ENCODE data around the gene ZBTB17. TPM values are rescaled to one million over a fixed set of nuclear protein-coding genes. Genes with fewer than 3 reads are reported as not detected.
"Not testable (repeated sequence)": the region's sequence is repeated elsewhere in the genome, so short reads cannot be mapped to it uniquely, and the experiment has no call there.

Gene ZBTB17
- polyA plus RNA-seq, 4 donors, result 30.4 to 42.6 (median 33.7) TPM

- DNase-seq (ENCODE audit: low read depth in 4 of 4, low spot score in 2 of 4), result peak in 1 of 4 donors; percentile 47
Observed at GRCh38 chr1:16012590-16013219, 36.8 kb upstream of the ZBTB17 start.

- no peak for DNase-seq (ENCODE audit: low read depth in 4 of 4, low spot score in 2 of 4)
Observed at GRCh38 chr1:16011936-16012589, 36.2 kb upstream of the ZBTB17 start.

- no peak for DNase-seq (ENCODE audit: low read depth in 4 of 4, low spot score in 2 of 4)
Observed at GRCh38 chr1:16010837-16011236, 34.9 kb upstream of the ZBTB17 start.

DNA sequence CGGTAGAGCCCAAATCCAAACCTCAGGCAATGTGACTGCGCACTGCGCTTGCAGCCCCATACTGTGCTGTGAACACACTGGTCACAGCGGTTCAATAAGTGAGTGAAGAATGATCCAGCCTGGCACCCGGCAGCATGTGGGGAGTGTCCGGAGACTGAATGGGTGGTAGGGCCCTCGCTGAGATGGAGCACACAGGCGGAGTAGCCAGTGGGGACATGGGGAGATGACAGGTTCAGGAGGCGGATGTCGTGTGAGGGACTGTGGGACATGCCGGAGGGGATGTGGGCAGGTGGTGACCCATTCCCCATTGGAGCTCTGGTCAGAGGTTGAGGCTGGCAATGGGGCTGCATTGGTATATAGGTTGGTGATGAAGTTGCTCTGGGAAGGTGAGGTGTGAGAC, 33.8 kb upstream of the ZBTB17 start:
- DNase-seq (ENCODE audit: low read depth in 4 of 4, low spot score in 2 of 4), result no peak

- DNase-seq (ENCODE audit: low read depth in 4 of 4, low spot score in 2 of 4), result peak in 1 of 4 donors; percentile 65
Observed at GRCh38 chr1:16009030-16009460, 33.1 kb upstream of the ZBTB17 start.

GRCh38 chr1:16007671-16008341, 31.9 kb upstream of the ZBTB17 start:
- no peak for DNase-seq (ENCODE audit: low read depth in 4 of 4, low spot score in 2 of 4)

DNA sequence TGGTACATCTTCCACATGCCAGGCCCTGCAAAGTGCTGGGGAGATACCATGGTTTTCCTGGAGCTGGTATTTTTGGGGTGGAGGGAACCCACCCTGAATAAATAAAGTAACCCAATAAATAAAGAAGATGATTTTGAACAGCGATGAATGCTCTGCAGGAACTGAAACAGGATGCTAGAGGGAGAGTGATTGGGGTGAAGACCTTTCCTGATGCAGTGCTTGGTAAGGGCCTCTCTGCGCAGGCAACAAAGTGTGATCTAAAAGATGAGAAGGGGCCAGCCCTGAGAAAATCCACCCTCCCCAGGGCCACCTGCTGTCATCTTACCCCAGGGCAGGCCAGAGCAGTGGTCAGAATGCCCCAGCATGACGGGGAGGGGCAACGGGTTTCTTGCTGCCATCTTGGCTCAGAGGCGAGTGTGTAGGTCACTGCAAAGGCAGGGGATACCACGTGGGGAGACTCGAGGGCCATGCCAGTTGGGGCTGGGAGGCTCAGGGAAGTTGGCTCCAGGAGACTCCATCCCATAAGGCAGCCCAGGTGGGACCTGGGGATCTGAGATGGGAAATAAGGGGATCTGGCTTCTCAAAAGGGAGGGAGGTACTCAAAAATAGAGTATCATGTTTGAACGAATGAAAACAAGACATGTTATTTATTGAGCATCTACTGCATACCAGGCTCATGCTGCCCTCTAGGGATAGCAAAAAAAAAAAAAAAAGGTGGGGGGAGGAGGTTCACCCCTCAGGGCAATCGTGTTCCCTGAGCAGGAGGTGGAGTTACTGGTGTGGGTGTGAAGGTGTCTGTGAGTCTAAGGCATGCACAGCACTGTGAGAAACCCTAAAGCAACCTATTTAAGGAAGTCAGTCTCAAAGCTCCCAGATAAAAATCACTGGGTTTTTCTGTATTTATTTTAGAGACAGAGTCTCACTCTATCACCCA, 30.9 kb upstream of the ZBTB17 start:
- DNase-seq (ENCODE audit: low read depth in 4 of 4, low spot score in 2 of 4), result no peak

DNA sequence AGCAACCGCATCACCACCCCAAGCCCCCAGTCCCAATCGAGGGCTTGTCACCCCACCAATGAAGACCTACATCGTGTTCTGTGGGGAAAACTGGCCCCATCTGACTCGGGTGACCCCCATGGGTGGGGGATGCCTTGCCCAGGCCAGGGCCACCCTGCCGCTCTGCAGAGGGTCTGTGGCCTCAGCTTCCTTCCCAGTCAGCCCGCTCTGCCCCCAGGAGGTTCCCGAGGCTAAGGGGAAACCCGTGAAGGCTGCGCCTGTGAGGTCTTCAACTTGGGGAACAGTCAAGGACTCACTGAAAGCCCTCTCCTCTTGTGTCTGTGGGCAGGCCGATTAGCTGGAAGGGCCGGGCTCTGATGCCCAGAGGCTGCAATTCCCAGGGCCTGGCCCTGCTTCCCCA, 30.1 kb upstream of the ZBTB17 start:
- no peak for DNase-seq (ENCODE audit: low read depth in 4 of 4, low spot score in 2 of 4)

DNA sequence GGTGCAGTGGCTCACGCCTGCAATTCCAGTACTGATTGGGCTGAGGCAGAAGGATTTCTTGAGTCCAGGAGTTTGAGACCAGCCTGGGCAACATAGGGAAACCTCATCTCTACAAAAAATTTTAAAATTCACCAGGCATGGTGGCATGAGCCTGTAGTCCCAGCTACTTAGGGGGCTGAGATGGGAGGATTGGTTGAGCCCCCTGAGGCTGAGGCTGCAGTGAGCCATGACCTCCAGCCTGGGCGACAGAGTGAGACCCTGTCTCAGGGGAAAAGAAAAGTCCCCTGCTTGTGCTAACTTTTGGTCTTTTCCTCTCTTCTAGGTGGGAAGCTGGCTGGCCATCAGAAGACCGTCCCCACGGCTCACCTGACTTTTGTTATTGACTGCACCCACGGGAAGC, 29.7 kb upstream of the ZBTB17 start:
- DNase-seq (ENCODE audit: low read depth in 4 of 4, low spot score in 2 of 4), result no peak

DNA sequence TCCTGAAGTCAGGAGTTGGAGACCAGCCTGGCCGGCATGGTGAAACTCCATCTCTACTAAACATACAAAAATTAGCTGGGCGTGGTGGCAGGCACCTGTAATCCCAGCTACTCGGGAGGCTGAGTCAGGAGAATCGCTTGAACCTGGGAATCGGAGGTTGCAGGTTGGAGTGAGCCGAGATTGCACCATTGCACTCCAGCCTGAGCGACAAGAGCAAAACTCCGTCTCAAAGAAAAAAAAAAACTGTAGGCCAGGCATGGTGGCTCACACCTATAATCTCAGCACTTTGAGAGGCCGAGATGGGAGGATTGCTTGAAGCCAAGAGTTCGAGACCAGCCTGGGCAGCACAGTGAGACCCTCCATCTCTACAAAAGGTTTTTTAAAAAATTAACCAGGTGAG, 25.4 kb upstream of the ZBTB17 start:
- not testable (repeated sequence) for DNase-seq (ENCODE audit: low read depth in 4 of 4, low spot score in 2 of 4)

DNA sequence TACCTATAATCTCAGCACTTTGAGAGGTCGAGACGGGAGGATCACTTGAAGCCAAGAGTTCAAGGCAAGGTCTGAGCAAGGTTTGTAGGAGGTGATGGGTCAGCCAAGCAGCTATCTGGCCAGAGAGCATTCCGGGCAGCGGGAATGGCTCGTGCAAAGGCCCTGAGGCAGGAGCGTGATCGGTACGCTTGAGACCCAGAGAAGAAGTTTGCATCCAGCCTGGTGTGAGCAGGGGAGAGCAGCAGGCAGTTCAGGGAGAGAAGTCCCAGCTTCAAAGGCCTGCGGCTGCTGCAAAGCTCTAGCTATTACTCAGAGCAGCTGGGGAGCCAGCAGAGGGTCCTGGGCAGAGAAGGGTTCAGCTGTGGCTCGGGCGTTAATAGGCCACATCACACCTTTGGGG, 23.0 kb upstream of the ZBTB17 start:
- DNase-seq (ENCODE audit: low read depth in 4 of 4, low spot score in 2 of 4), result no peak

DNA sequence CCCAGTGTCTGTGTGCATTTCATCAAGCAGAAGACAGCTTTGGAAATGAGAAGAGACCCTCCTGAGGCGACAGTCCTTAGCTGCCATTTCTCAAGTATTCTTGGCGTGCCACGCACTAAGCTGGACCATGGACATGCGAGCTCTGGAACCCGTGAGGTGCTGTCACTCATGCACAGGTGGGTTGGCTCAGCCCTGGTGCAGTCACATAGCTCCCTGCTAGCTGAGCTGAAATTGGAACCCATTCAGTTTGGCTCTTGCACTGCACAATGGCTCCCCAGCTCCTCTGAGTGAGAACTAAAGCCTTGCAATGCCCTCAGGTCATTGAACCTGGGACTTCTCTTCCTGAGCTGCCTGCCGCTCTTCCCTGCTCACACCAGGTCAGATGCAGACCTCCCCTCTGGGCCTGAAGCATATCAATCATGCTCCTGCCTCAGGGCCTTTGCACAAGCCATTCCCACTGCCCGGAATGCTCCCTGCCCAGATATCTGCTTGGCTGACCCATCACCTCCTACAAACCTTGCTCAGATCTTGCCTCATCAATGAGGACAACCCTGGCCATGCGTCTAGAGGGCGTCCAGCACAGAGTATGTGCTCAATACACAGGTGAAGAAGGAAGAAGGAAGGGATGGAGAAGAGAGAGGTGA, 21.9 kb upstream of the ZBTB17 start:
- no peak for DNase-seq (ENCODE audit: low read depth in 4 of 4, low spot score in 2 of 4)

DNA sequence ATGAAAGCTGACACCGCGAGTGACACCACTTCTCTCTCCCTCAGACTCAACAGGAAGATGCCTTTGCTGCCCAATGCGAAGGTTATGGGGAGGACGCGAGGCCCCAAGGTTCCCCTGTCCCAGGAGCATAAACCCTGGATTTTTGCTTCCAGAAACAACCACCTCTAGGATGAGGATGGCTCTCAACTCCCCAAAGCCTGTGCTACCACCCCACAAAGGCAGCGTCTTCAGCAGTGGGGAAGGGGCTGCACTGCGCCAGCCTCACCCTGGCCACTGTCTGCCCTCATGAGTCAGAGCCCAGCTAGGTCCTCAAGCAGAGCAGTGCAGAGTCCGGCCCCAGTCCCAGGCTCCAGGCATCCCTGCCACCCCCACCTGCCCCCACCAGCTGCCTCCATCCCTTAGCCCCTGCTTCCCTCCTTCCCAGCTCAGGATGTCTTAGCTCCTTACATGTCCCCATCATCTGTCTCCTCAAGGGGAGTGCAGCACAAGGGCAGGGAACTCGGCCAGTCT, 21.2 kb upstream of the ZBTB17 start:
- no peak for DNase-seq (ENCODE audit: low read depth in 4 of 4, low spot score in 2 of 4)

- DNase-seq (ENCODE audit: low read depth in 4 of 4, low spot score in 2 of 4), result no peak
Observed at GRCh38 chr1:15994590-15995351, 18.9 kb upstream of the ZBTB17 start.

DNA sequence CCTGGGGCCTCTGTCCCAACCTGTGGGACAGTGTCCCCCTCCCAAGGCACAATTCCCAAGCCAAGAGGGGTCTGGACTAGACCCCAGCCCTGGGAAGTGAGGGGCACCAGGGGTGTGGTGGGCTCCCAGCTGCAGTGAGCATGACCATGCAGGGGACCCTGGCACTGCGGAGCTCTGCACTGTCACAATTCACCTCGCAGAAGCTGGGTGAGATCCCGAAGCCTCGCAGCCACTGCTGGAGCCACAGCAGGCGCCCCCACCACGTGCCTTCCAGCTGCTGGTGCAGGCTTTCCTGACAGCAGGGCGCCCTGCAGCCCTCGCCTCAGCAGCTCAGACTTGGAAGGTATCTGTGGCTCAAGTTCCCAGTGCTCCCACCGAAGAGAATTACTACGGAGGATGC, 18.2 kb upstream of the ZBTB17 start:
- no peak for DNase-seq (ENCODE audit: low read depth in 4 of 4, low spot score in 2 of 4)

DNA sequence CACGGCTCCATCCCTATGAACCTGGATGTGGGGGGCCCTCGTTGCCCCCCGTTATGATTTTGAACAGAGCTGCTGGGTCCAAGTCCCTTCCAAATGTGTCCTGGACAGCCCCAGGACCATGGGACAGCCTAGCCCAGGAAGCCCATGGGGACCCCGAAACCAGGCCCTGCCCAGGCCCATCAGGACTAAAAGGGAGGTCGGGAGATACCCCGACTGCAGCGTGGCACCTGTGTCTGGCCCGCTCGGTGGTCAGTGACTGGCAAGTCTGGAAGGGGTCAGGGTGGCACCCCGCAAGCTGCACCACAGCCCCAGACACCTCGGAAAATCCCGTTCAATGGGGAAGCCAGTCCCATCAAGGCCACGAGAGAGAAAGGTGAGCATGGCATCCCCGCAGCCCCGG, 17.8 kb upstream of the ZBTB17 start:
- no peak for DNase-seq (ENCODE audit: low read depth in 4 of 4, low spot score in 2 of 4)

DNA sequence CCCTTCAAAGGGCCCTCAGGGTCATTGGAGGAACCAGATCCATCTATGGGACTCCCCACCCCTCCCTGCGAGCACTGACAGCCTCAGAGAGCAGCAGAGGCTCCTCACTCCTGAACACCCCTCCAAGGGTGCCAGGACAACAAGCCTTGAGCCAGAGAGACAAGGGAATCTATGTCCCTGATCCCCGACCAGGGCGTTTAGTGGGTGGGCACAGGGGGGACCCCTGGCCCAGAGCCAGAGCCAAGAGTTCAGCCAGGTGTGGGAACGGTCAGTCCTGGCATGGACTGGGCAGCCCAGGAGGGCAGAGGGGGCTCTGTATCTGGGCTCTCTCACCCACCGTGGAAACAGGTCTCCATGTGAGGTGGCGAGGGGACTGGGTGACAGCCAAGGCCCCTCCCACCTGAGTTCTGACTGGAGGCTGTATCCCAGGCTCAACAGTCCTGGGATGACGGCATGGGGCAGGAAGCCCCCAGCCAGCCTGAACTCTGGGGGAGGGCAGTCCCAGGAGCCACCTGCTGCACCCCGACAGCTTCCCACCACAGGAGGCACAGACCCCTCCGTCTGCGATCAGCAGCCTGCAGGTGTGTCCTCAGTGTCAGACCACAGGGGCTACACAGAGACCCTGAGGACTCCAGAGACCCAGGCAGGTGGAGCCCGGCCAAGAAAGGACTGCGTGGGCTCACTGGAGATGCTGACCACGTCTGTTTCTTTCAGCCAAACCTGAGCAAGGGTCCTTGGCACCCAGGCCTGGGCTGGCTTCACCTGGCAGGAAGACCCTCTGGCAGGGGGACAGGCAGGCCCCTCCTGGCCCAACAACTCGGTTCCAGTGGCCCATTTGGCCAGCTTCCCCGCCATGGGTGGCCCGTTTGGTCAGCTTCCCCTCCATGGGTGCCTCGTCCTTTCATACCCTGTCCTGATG, 16.9 kb upstream of the ZBTB17 start:
- DNase-seq (ENCODE audit: low read depth in 4 of 4, low spot score in 2 of 4), result no peak

DNA sequence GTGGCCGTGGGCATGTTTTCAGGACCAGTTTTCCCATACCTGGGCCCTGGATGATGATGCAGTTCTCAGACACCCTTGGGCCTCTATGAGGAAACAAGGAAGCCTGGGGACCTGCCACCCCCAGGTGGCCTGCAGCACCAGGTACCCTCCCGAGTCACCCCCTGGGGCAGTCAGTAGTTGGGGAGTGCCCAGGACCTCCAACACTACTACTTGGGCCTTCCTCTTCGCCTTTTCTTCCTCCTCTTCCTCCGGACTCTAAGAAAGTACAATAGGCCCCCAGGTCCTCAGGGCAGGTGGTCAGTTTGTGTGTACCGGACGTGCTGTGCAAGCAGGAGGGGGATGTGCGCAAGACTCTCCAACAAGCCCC, 16.3 kb upstream of the ZBTB17 start:
- DNase-seq (ENCODE audit: low read depth in 4 of 4, low spot score in 2 of 4), result no peak

Measured in left renal cortex interstitium (tissue), 4 donors.